Liver (tissue), 9 donors: ENCODE data around the gene GMEB2. TPM values are rescaled to one million over a fixed set of nuclear protein-coding genes. Genes with fewer than 3 reads are reported as not detected.

Experiments
- DNase-seq: peaks from one replicate; pipeline ENCODE4 v3.0.0-alpha.2; 2017; ENCODE audit warnings: low spot score
- H3K27ac ChIP-seq, 2 donors: one replicate each; pipeline ENCODE4 v1.7.0; 2013; ENCODE audit warnings: inconsistent platforms in 2 of 2, low read length in 2 of 2, control low read depth in 1 of 2, low read depth in 1 of 2, mild to moderate bottlenecking in 1 of 2
- H3K27me3 ChIP-seq, 4 donors: one replicate each; pipeline versions ENCODE4 v1.6.1 to v1.7.0; 2013; ENCODE audit warnings: low read length in 3 of 4, inconsistent platforms in 1 of 4, mild to moderate bottlenecking in 1 of 4, moderate library complexity in 1 of 4; ENCODE audit not compliant: control insufficient read depth in 4 of 4, insufficient read depth in 4 of 4
- H3K36me3 ChIP-seq, 4 donors: one replicate each; pipeline versions ENCODE4 v1.6.1 to v1.7.0; 2013; ENCODE audit warnings: low read length in 3 of 4, mild to moderate bottlenecking in 3 of 4, low read depth in 1 of 4, moderate library complexity in 1 of 4; ENCODE audit not compliant: control insufficient read depth in 4 of 4, insufficient read depth in 3 of 4
- H3K4me1 ChIP-seq, 4 donors: one replicate each; pipeline versions ENCODE4 v1.6.1 to v1.7.0; 2013; ENCODE audit warnings: low read length in 3 of 4, mild to moderate bottlenecking in 3 of 4, moderate library complexity in 1 of 4; ENCODE audit not compliant: control insufficient read depth in 4 of 4, insufficient read depth in 4 of 4
- H3K4me3 ChIP-seq, 3 donors: one replicate each; pipeline versions ENCODE4 v1.6.1 to v1.7.0; 2013; ENCODE audit warnings: low read length in 3 of 3, control low read depth in 1 of 3, low read depth in 1 of 3, mild to moderate bottlenecking in 1 of 3
- H3K9ac ChIP-seq, 2 donors: one replicate each; pipeline ENCODE4 v1.7.0; 2013; ENCODE audit warnings: low read length in 2 of 2, mild to moderate bottlenecking in 2 of 2, moderate library complexity in 2 of 2, control low read depth in 1 of 2, low read depth in 1 of 2
- H3K9me3 ChIP-seq, 4 donors: one replicate each; pipeline versions ENCODE4 v1.6.1 to v1.7.0; 2013; ENCODE audit warnings: low read length in 3 of 4; ENCODE audit not compliant: control insufficient read depth in 4 of 4
- ATF3 ChIP-seq: IDR thresholded peaks from 2 replicates; pipeline ENCODE4 v1.6.1; 2016; ENCODE audit warnings: antibody characterized with exemption
- CTCF ChIP-seq: fragments of 150-350 bp; IDR thresholded peaks from 2 replicates; pipeline ENCODE4 v1.5.1; 2017; ENCODE audit warnings: improper control_type of control experiment, low read depth, low read length; ENCODE audit not compliant: missing input control
- EGR1 ChIP-seq, 2 donors: IDR thresholded peaks; 2 replicates each; pipeline ENCODE4 v1.6.1; 2016 to 2018; ENCODE audit warnings: antibody characterized with exemption in 2 of 2, low read depth in 2 of 2
- FOXA1 ChIP-seq: IDR thresholded peaks from 2 replicates; pipeline ENCODE4 v1.6.1; 2016; ENCODE audit warnings: antibody characterized with exemption
- HNF4G ChIP-seq: IDR thresholded peaks from 2 replicates; pipeline ENCODE4 v1.6.1; 2016; ENCODE audit warnings: antibody characterized with exemption
- NR2F2 ChIP-seq: IDR thresholded peaks from 2 replicates; pipeline ENCODE4 v1.6.1; 2016; ENCODE audit warnings: antibody characterized with exemption
- RAD21 ChIP-seq, 2 donors: IDR thresholded peaks; 2 replicates each; pipeline ENCODE4 v1.6.1; 2016; ENCODE audit warnings: antibody characterized with exemption in 2 of 2, mild to moderate bottlenecking in 2 of 2
- YY1 ChIP-seq: IDR thresholded peaks from 2 replicates; pipeline ENCODE4 v1.6.1; 2016; ENCODE audit warnings: antibody characterized with exemption, mild to moderate bottlenecking
- WGBS: extraction: QIAGEN DNeasy Blood & Tissue Kit; methylation state at CpG from one replicate; pipeline ENCODE4 v1.1.7; 2013; 5-methylcytosine and 5-hydroxymethylcytosine counted together
- polyA plus RNA-seq, 2 donors: library from polyadenylated mRNA; stranded (reverse) in 1 of 2; unstranded in 1 of 2; fragments of 200-250 nt in 1 of 2; fragments of >200 nt in 1 of 2; fragmentation: Nextera tagmentation in 1 of 2; extraction: Ambion mirVana in 1 of 2; gene quantifications; one replicate each; pipeline versions ENCODE4 v1.2.1 to v1.2.3, GENCODE V29; 2013 to 2015
- total RNA-seq, 2 donors: library from RNA; depleted of rRNA; stranded (reverse); fragments of >200 nt; gene quantifications; one replicate each; pipeline ENCODE4 v1.2.3, GENCODE V29; 2014
- TF ChIP-seq, protein P1 (sequence below): IDR thresholded peaks from 2 replicates; pipeline ENCODE4 v1.6.1; 2016; ENCODE audit warnings: antibody characterized with exemption
- donor health status: healthy.
- donor health status: healthy.
- donor health status: healthy.
- donor health status: healthy.
- donor health status: healthy.

GMEB2 gene
- total and polyA plus RNA-seq, 4 donors: 1.3 to 8.6 (median 5.3) TPM

GRCh38 chr20:63587776-63588591 is 38.9 kb downstream of the GMEB2 start:
- Histone ChIP-seq H3K9ac (no peak overlapping the region), H3K27me3 (no peaks in the 10 kb centered on the region), H3K4me3 (no peak overlapping the region), H3K36me3 (peaks cover 0 to 36% (median 15%) of the 10 kb centered on the region in 4 donors), H3K27ac (no peak overlapping the region), H3K4me1 (no peaks in the 10 kb centered on the region), H3K9me3 (no peaks in the 10 kb centered on the region)
- TF ChIP-seq YY1: no peak
- TF ChIP-seq EGR1 (IDR thresholded peaks at IDR 0.05; ENCODE audit: low read depth in 2 of 2): no peak
- peak; percentile 48 for TF ChIP-seq NR2F2
- DNase-seq: no peak
- 74% methylated on average over 19 of the region's 19 CpGs for WGBS

GRCh38 chr20:63587256-63587655 is 39.6 kb downstream of the GMEB2 start:
- Histone ChIP-seq H3K27ac (no peak overlapping the region), H3K9ac (no peak overlapping the region), H3K9me3 (no peaks in the 10 kb centered on the region), H3K27me3 (no peaks in the 10 kb centered on the region), H3K4me1 (no peaks in the 10 kb centered on the region), H3K4me3 (no peak overlapping the region), H3K36me3 (peaks cover 0 to 29% (median 13%) of the 10 kb centered on the region in 4 donors)
- TF ChIP-seq FOXA1 (no peak), RAD21 (IDR thresholded peaks at IDR 0.05) (no peak)
- no peak for DNase-seq
- 97% methylated on average over 12 of the region's 12 CpGs for WGBS

GRCh38 chr20:63586797-63587196 is 40.1 kb downstream of the GMEB2 start:
- DNase-seq: no peak
- Histone ChIP-seq H3K27me3 (no peaks in the 10 kb centered on the region), H3K36me3 (peaks cover 0 to 24% (median 9%) of the 10 kb centered on the region in 4 donors), H3K27ac (no peak overlapping the region), H3K4me1 (no peaks in the 10 kb centered on the region), H3K4me3 (no peak overlapping the region), H3K9ac (no peak overlapping the region), H3K9me3 (no peaks in the 10 kb centered on the region)
- TF ChIP-seq CTCF: no peak
- TF ChIP-seq EGR1 (IDR thresholded peaks at IDR 0.05; ENCODE audit: low read depth in 2 of 2): no peak
- TF ChIP-seq HNF4G: no peak
- TF ChIP-seq, protein P1, sequence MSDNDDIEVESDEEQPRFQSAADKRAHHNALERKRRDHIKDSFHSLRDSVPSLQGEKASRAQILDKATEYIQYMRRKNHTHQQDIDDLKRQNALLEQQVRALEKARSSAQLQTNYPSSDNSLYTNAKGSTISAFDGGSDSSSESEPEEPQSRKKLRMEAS: no peak
- TF ChIP-seq ATF3: no peak
- WGBS: 96% methylated on average over 17 of the region's 17 CpGs
